HG03558 (cell line): ENCODE data around the gene GPR160.

Experiments
- ATAC-seq: cut with Tn5 transposase; IDR thresholded peaks from one replicate; pipeline ENCODE4 v1.9.1; 2021; ENCODE audit warnings: moderate number of reproducible peaks; ENCODE audit not compliant: unreplicated experiment; ENCODE audit errors: extremely low read depth

Gene GPR160

DNA sequence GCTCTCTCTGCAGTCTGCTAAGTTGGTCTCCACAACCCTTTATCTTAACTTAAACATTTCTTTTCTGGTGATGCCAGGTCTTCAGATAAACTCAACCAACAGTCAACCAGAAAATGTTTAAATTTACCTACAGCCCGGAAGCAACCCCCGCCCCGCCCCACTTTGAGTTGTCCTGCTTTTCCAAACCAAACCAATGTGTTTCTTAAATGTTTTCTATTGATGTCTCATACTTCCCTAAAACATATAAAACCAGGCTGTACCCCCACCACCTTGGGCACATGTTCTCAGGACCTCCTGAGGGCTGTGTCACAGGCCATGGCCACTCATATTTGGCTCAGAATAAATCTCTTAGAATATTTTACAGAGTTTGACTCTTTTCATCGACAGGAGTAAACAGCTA is 13.2 kb upstream of the GPR160 start:
- ATAC-seq: no peak

GRCh38 chr3:170027233-170028102 is 10.3 kb upstream of the GPR160 start:
- ATAC-seq: no peak

GRCh38 chr3:170033489-170033888 is 4.3 kb upstream of the GPR160 start:
- ATAC-seq: no peak

GRCh38 chr3:170038434-170039110 is 777 bp downstream of the GPR160 start:
- ATAC-seq: no peak

DNA sequence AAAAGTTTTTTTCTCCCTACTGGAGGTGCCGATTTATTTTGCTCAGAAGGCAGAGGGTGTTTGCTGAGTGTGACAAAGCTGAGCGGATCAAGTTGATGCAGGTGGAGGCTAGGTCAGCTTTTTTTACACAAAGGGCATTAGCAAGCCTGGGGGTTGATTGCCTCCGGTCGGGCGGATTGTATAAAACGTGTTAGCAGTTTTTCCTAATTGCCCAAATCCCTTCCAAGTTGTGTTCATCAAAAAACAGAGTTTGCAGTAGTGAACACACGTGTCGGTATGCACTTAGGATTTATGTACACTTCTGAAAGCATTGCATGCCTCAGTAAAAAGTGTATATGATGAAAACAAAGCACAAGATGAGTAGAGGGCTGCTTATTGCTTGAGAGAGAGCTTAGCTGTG is 2.6 kb downstream of the GPR160 start:
- no peak for ATAC-seq

GRCh38 chr3:170043506-170043905 is 5.7 kb downstream of the GPR160 start:
- no peak for ATAC-seq

DNA sequence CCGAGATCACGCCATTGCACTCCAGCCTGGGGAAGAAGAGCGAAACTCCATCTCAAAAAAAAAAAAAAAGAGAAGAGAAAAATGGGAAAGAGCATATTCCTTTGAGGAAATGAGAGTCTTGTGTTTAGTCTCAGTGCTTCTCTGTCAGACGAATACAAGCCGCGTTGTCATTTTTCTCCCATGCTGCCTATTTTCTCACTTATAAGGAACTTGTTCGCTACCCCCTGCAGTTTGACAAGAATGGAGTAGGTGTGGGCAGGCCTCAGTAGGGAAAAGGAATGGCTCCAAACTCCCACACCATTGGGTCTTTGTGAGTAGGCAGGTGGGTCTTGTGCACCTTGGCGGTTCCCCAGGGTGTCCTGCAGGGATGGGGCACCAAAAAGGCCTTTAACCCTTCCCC is 6.5 kb downstream of the GPR160 start:
- no peak for ATAC-seq

DNA sequence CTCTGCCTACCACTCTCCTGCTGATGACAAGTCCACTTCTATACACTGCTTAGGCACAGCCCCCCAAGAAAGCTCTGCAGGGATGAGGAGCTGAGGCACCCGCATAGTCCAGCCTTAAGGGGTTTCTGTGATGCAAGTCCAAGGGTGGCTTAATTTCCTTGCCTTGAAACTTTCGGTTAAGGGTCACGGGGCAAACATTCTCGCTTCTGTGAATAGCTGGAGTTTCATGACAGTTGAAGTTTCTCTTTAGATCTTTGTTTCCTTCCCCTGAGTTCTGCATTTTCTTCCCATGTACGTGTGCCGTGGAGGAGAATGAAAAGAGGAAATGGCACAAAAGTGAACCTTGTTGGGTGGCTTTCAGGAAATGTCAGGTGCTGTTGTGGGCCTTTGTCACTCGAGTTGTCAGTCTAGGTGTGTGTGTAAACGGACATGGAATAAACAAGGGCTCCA is 7.0 kb downstream of the GPR160 start:
- peak; percentile 68 for ATAC-seq

- ATAC-seq: no peak
Measured at GRCh38 chr3:170046269-170047132, 8.7 kb downstream of the GPR160 start.

- ATAC-seq: no peak
Measured at GRCh38 chr3:170047133-170047404, 9.3 kb downstream of the GPR160 start.

GRCh38 chr3:170049146-170050000 is 11.6 kb downstream of the GPR160 start:
- ATAC-seq: no peak

DNA sequence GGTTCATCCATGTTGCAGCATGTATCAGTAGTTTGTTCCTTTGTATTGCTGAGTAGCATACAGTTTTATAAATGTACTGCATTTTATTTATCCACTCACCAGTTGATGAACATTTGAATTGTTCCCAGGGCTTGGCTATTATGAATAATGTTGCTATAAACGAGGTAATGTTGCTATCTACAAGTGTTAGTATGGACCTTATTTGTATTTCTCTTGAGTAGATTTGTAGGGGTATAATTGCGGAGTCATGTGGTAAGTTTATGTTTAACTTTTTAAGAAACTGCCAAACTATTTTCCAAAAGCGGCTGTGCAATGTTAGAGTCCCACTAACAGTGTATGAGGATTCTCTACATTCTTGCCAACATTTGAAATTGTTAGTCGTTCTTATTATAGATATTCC is 13.0 kb downstream of the GPR160 start:
- ATAC-seq: no peak

DNA sequence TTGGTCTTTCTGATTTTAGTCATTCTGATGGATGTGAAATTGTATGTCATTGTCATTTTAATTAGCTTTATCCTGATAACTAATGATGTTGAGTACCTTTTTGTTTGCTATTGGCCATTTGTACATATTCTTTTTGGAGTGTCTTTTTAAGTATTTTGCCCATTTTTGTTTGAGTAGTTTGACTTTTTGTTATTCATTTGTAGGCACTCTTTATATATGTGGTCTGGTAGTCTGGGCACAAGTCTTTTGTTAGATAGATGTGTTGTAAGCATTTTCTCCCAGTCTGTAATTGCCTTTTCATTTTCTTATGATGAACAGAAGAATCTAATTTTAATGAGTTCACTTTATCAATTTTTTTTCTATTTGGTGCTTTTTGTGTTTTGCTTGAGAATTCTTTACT is 14.6 kb downstream of the GPR160 start:
- ATAC-seq: no peak

DNA sequence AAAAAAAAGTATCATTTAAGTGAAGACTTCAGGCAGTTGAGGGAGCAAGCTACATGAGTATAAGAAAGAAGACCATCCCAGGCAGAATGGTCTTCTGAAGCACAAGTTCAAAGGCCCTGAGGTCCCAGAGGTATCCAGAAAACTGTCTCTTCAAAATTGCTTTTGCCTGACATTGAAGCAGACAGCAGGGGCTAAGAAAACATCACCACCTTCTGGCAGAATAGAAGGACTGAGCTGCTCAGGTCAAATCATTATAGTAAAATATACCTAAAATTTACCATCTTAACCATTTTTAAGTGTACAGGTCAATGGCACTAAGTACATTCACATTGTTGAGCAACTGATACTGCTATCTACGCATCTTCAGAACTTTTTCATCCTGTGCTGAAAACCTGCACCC is 16.4 kb downstream of the GPR160 start:
- no peak for ATAC-seq

GRCh38 chr3:170055209-170055608 is 17.4 kb downstream of the GPR160 start:
- ATAC-seq: peak; percentile 55

GRCh38 chr3:170056710-170057454 is 19.1 kb downstream of the GPR160 start:
- peak; percentile 84 for ATAC-seq

GRCh38 chr3:170057550-170057949 is 19.8 kb downstream of the GPR160 start:
- no peak for ATAC-seq

- no peak for ATAC-seq
Measured at GRCh38 chr3:170058127-170058526, 20.3 kb downstream of the GPR160 start.

DNA sequence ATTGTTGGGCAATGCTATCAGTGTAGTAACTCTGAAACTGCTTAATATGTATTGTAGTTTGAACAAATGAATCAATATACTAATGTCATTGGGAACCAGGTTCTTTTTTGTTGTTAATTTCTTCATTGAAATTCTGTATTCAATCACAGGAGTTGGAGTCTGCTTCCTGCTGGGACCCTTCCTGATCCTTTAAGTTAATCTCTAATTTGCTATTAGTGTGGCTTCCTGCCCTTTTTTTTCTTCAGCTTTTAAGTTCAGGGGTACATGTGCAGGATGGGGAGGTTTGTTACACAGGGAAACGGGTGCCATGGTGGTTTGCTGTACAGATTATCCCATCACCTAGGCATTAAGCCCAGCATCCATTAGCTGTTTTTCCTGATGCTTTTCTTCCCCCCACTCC is 21.7 kb downstream of the GPR160 start:
- no peak for ATAC-seq
